D721Med (cell line): ENCODE data around the gene AFTPH.

Experiments
- DNase-seq: peaks from one replicate; pipeline ENCODE4 v3.0.0; 2011; ENCODE audit warnings: low spot score; ENCODE audit not compliant: insufficient read length
- FAIRE-seq: peaks from 2 replicates; lab custom pipeline; 2011; peaks lifted over from hg19 to GRCh38; lab: Jason Lieb, UNC
- TF ChIP-seq, protein P1 (sequence below): IDR thresholded peaks from 2 replicates; pipeline ENCODE4 v1.5.1; 2012; ENCODE audit warnings: mild to moderate bottlenecking, control low read depth; ENCODE audit not compliant: insufficient read depth; ENCODE audit errors: missing control alignments

AFTPH gene

DNA sequence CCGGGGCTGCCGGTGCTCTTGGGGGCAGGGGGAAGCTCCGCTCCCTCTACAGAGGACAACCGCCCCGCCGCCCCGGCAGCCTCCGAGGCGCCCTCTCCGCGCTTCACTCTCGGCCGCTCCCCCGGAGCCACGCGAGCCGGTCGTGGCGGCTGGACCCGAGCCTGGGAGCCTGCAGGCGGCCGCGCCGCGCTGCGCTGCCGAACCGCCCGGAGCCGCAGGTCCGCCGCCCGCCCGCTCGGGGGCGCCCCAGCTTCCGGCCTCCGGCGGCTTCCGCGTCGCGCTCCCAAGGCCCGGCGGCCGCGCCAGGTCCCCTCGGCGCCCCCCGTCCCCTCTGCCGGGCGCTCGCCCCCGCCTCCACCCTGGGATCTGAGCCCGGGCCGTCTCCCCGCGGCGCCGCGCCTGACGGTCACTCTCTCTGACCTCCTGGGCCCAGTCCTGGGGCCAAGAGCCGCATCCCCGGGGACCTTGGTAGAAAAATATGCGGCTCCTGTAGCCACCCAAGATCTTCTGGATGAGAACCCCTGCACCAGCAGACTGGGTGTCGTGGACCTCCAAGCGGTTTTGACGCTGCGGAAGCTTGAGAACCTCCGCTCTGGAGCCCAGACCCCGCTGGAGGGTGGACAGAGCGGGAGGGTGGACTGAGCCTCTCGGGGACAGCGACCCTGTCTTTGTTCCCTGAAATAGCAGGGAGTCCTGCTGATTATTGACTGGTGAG lies 85.3 kb downstream of the AFTPH start:
- DNase-seq (no peak), FAIRE-seq (no peak)

DNA sequence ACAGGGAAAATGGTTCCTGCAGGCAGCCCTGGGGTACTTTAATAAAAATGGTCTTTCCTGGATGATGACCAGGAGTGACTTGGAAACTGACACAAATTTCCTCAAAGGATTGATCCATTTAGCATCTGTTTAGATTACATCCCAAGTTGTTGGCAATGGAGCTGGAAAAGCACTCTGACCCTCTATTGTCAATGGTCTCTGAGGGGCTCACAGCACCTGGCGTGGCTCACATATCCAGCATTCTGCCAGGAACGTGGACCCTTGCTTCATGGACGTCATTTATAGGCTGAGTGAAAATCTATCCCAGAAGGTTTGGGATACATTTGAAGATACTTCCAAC lies 85.8 kb downstream of the AFTPH start:
- TF ChIP-seq, protein P1, sequence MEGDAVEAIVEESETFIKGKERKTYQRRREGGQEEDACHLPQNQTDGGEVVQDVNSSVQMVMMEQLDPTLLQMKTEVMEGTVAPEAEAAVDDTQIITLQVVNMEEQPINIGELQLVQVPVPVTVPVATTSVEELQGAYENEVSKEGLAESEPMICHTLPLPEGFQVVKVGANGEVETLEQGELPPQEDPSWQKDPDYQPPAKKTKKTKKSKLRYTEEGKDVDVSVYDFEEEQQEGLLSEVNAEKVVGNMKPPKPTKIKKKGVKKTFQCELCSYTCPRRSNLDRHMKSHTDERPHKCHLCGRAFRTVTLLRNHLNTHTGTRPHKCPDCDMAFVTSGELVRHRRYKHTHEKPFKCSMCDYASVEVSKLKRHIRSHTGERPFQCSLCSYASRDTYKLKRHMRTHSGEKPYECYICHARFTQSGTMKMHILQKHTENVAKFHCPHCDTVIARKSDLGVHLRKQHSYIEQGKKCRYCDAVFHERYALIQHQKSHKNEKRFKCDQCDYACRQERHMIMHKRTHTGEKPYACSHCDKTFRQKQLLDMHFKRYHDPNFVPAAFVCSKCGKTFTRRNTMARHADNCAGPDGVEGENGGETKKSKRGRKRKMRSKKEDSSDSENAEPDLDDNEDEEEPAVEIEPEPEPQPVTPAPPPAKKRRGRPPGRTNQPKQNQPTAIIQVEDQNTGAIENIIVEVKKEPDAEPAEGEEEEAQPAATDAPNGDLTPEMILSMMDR = no peak
- FAIRE-seq = no peak
- DNase-seq = no peak

More for the DNA sequence above, 85.3 kb downstream of the AFTPH start:
- TF ChIP-seq, protein P1 = no peak

DNA sequence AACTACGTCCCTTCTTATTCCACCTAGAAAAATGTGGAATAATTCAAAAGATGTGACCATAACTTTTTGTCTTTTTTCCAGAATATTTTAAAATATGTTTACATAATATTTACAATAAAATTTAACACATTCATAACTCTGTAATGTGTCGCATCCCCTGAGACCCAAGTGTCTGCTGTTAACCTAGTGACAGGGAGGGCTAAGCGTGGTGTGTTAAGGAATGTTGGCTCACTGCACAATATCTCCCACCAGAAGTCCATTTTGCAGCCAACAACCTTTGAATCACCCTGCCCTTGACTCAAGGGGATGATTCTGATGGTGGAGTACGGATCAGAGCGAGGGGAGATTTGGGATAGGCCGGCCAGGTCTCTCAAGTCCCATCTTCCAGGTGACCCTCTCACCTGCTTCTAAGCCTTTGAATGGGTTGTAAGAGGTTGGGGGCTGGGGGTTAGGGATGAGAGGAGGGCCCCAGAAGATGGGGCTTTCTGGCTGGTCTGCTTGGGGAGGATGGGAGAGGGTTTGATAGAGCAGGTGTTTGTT lies 86.3 kb downstream of the AFTPH start:
- TF ChIP-seq, protein P1 = no peak
- no peak for FAIRE-seq
- no peak for DNase-seq

DNA sequence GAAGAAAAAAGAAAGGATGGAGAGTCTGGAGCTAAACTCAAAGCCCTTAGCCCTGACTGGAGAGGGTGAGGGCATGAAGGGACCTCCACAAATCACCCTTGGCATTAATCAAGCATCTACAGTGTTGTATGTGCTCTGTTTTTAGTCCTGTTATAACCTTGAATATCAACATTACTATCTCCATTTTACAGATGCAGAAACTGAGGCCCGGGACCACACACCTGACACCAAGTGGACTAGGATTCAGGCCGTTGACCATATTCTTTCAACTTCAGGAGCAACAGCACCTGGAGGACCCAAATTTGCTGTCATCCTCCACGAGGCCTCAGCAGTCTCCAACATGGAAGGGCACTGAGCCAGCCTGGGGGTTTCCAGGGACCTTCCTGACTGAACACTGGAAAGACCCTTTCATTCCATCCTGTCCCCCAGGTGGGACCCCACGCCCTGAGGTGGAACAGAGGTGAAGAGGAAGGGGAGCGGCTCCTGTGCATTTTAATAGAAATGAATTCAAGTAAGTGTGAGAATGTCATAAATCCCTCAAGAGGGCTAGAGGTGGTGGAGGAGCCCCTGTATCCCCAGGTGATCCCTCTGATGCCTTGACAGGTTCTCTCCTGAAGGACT lies 88.6 kb downstream of the AFTPH start:
- TF ChIP-seq, protein P1 = no peak
- DNase-seq (no peak), FAIRE-seq (no peak)

DNA sequence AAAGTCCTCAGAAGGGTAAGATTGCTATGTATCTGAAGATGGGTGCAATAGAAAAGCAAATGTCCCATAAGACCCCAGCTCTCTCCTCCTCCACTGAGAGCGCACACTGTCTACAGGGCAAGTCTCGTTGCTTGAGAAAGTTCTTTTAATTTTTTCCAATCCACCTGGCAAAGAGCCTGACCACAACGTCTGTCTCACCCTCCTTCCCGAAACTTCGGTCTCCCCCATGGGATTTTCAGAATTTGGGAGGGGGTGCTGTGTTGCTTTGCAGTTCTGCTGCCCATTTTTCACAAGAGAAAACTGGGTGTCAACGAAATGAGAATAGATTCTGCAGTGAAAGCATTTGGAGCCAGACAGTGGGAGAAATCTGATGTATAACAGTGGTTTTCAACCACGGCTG lies 89.1 kb downstream of the AFTPH start:
- TF ChIP-seq, protein P1 = no peak
- no peak for FAIRE-seq
- DNase-seq = no peak

DNA sequence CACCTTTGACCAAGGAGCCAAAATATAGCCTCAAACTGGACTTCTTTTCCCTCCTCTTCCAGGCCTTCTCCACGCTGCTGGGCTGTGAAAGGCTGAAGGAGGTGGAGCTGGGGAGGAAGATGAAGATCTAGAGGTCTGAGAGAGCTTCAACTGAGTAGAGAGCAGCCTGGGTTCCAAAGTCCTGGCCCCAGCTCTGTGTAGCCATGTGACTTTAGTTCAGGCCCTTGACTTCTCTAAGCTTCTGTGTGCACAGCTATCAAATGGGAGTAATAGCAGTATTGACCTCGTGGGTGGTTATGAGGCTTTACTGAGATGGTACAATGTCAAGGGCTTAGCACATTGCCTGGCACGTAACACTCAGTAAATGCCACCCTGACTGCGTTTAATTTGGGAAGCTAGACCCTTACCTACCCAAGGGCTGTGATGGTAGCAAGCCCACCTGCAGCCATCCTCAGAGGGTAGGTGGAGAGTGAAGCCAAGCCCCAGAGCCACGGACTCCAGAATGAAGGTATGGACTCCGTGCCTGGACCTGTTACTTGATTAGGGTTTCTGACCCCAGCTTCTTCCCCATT lies 91.2 kb downstream of the AFTPH start:
- no peak for FAIRE-seq
- TF ChIP-seq, protein P1 = no peak
- DNase-seq = no peak
